ENCODE measurements around the gene SLC32A1. TPM values are rescaled to one million over a fixed set of nuclear protein-coding genes. Genes with fewer than 3 reads are reported as not detected.

Gene SLC32A1
- total and polyA plus RNA-seq, 2 of the 13 experiments (the other 11 are each of a cell fraction or from before 2014, with no cell fraction given), result not detected

DNA sequence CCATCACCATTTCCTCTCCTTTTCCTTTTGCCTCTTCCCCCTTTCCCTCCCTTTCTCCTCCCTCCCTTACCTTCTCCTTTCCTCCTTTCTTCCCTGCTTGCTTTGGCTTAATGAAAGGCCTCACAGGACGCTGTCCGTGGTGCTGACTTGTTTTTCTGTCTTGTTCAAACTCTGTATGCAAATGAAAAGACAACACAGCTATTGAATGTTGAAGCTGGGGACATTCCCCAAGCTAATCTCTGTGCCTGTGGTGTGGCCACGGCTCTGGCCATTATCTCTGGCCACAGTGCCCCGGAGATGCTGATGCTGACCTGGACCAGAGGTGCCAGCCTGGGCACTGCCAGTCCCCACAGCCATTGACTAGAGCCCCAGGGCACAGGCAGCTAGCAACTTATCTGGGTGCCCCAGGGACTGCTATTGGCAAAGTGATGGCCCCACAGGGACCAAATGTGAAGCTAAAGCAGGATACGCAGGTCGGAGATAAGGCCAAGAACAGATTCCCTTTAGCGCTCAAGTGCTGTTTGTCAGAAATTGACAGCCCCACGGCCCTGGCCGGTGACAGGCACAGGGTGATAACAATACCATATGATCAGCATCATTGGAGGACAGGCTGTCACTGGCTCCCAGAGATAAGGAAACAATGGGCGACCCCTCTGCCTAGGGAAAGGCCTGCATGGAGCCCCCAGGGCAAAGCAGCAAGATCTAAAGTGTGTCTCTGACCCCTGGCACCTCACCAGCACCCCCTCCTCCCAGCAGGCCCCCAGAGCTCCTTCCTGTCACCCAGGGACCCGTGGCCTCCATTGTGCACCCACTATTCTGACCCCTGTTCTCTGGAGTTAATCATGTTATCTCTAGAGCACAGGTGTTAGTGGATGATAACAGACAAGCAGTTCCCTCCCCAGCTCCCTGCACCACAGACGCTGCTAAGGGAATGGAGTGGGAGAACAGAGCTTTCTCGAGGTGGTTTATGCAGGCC, 31.6 kb upstream of the SLC32A1 start (continued):
- TF ChIP-seq ZBED4 (CRISPR knock-in tag; IDR thresholded peaks at IDR 0.05; ENCODE audit: borderline replicate concordance) (peak; percentile 90; the same call in 1 of the 2 replicates), ZNF891 (CRISPR knock-in tag; IDR thresholded peaks at IDR 0.05) (peak; percentile 50; the same call in 1 of the 2 replicates), DBP (CRISPR knock-in tag; IDR thresholded peaks at IDR 0.05; ENCODE audit: not compliant biosample characterization) (no peak), MED1 (CRISPR knock-in tag; IDR thresholded peaks at IDR 0.05) (peak; percentile 63), PRDM10 (CRISPR knock-in tag; IDR thresholded peaks at IDR 0.05; ENCODE audit: low read depth) (peak; percentile 40; the same call in 1 of the 2 replicates), CREB1 (IDR thresholded peaks at IDR 0.05) (no peak), CREB1 (CRISPR knock-in tag; IDR thresholded peaks at IDR 0.05) (no peak), ELF4 (CRISPR knock-in tag; IDR thresholded peaks at IDR 0.05; ENCODE audit: borderline replicate concordance) (no peak), TCF12 (IDR thresholded peaks at IDR 0.05) (no peak), TCF12 (CRISPR knock-in tag; IDR thresholded peaks at IDR 0.05) (no peak), NFYB (CRISPR knock-in tag; IDR thresholded peaks at IDR 0.05) (no peak), CEBPG (CRISPR knock-in tag; IDR thresholded peaks at IDR 0.05) (0 out of 2 replicates have a peak, but pooled peaks have one; percentile 36), MLX (CRISPR knock-in tag; IDR thresholded peaks at IDR 0.05) (peak; percentile 59; the same call in 1 of the 2 replicates), ATF4 (CRISPR knock-in tag; IDR thresholded peaks at IDR 0.05) (peak in 1 of 2 experiments; percentile 23; a peak in 1 of 4 replicates), FOXP1 (IDR thresholded peaks at IDR 0.05) (no peak), FOXP1 (CRISPR knock-in tag; IDR thresholded peaks at IDR 0.05) (no peak), IKZF4 (CRISPR knock-in tag; IDR thresholded peaks at IDR 0.05; ENCODE audit: borderline replicate concordance, low read depth, not compliant biosample characterization) (peak; percentile 83), MAFK (conservative IDR thresholded peaks at IDR 0.05 in 1 of 2, IDR thresholded peaks at IDR 0.05 in 1 of 2; ENCODE audit: low read length in 2 of 2) (no peak), ZNF331 (CRISPR knock-in tag; IDR thresholded peaks at IDR 0.05) (peak; percentile 95)
